ENCODE results near the gene DMD. TPM values are rescaled to one million over a fixed set of nuclear protein-coding genes. Genes with fewer than 3 reads are reported as not detected.

Gene DMD
- total and polyA plus RNA-seq, 7 donors: 2.5 to 260 (median 183) TPM

GRCh38 chrX:33183361-33183760 lies 28.0 kb downstream of the DMD start:
- peak; percentile 73 for DNase-seq
- WGBS, 2 donors: 27 to 49% methylated on average over 4 of the region's 4 CpGs

GRCh38 chrX:33178690-33179089 lies 32.7 kb downstream of the DMD start:
- TF ChIP-seq EP300 (IDR thresholded peaks at IDR 0.05) (no peak), POLR2AphosphoS5 (IDR thresholded peaks at IDR 0.05) (no peak), POLR2A (IDR thresholded peaks at IDR 0.05) (no peak), CTCF (IDR thresholded peaks at IDR 0.05) (no peak)
- H3K27me3 ChIP-seq: no peaks in the 10 kb centered on the region
- intact Hi-C loops (cut with DNase I): no loop called here
- H3K9me3 ChIP-seq: no peaks in the 10 kb centered on the region
- peaks cover 0 to 7% (median 5%) of the 10 kb centered on the region in 4 donors for H3K4me1 ChIP-seq
- H3K4me3 ChIP-seq: no peak overlapping the region
- WGBS, 2 donors: 60 to 75% methylated on average over 1 of the region's 1 CpG
- DNase-seq: no peak
- no peaks in the 10 kb centered on the region for H3K36me3 ChIP-seq
- H3K27ac ChIP-seq: no peak overlapping the region

More at GRCh38 chrX:33183361-33183760, 28.0 kb downstream of the DMD start:
- Histone ChIP-seq H3K27me3 (no peaks in the 10 kb centered on the region), H3K4me3 (no peak overlapping the region), H3K4me1 (peaks cover 0 to 14% (median 8%) of the 10 kb centered on the region in 4 donors), H3K27ac (peak overlapping the region; percentile 35 to 65 (median 52)), H3K36me3 (no peaks in the 10 kb centered on the region), H3K9me3 (no peaks in the 10 kb centered on the region)
- intact Hi-C loops (cut with DNase I): no loop called here
- TF ChIP-seq CTCF (IDR thresholded peaks at IDR 0.05): no peak
- no peak for TF ChIP-seq POLR2A (IDR thresholded peaks at IDR 0.05)
- no peak for TF ChIP-seq POLR2AphosphoS5 (IDR thresholded peaks at IDR 0.05)
- no peak for TF ChIP-seq EP300 (IDR thresholded peaks at IDR 0.05)

GRCh38 chrX:33178218-33178617 lies 33.1 kb downstream of the DMD start:
- H3K36me3 ChIP-seq: no peaks in the 10 kb centered on the region
- WGBS, 2 donors: 90 to 93% methylated on average over 4 of the region's 4 CpGs
- H3K27me3 ChIP-seq: no peaks in the 10 kb centered on the region
- TF ChIP-seq POLR2A (IDR thresholded peaks at IDR 0.05) (no peak), EP300 (IDR thresholded peaks at IDR 0.05) (no peak), POLR2AphosphoS5 (IDR thresholded peaks at IDR 0.05) (no peak), CTCF (IDR thresholded peaks at IDR 0.05) (no peak)
- no peak overlapping the region for H3K27ac ChIP-seq
- intact Hi-C loops (cut with DNase I): no loop called here
- no peaks in the 10 kb centered on the region for H3K9me3 ChIP-seq
- peaks cover 0 to 4% (median under 1%) of the 10 kb centered on the region in 4 donors for H3K4me1 ChIP-seq
- DNase-seq: no peak
- H3K4me3 ChIP-seq: no peak overlapping the region

- H3K36me3 ChIP-seq: no peaks in the 10 kb centered on the region
- no peaks in the 10 kb centered on the region for H3K4me1 ChIP-seq
- WGBS, 2 donors: 88 to 89% methylated on average over 1 of the region's 1 CpG
- DNase-seq: no peak
- intact Hi-C loops (cut with DNase I): no loop called here
- H3K4me3 ChIP-seq: no peak overlapping the region
- no peaks in the 10 kb centered on the region for H3K27me3 ChIP-seq
- no peak overlapping the region for H3K27ac ChIP-seq
- TF ChIP-seq CTCF (IDR thresholded peaks at IDR 0.05) (no peak), EP300 (IDR thresholded peaks at IDR 0.05) (no peak), POLR2AphosphoS5 (IDR thresholded peaks at IDR 0.05) (no peak), POLR2A (IDR thresholded peaks at IDR 0.05) (no peak)
- no peaks in the 10 kb centered on the region for H3K9me3 ChIP-seq
These were observed 36.1 kb downstream of the DMD start for GRCh38 chrX:33175201-33175600.

GRCh38 chrX:33171041-33171440 lies 40.3 kb downstream of the DMD start:
- intact Hi-C loops (cut with DNase I): no loop called here

More at GRCh38 chrX:33171041-33171440, 40.3 kb downstream of the DMD start:
- Histone ChIP-seq H3K36me3 (no peaks in the 10 kb centered on the region), H3K27me3 (no peaks in the 10 kb centered on the region), H3K4me1 (no peaks in the 10 kb centered on the region), H3K9me3 (no peaks in the 10 kb centered on the region), H3K27ac (no peak overlapping the region), H3K4me3 (no peak overlapping the region)
- WGBS, 2 donors: 84% methylated on average over 2 of the region's 2 CpGs
- DNase-seq: no peak
- TF ChIP-seq POLR2A (IDR thresholded peaks at IDR 0.05): no peak
- no peak for TF ChIP-seq EP300 (IDR thresholded peaks at IDR 0.05)
- no peak for TF ChIP-seq CTCF (IDR thresholded peaks at IDR 0.05)
- TF ChIP-seq POLR2AphosphoS5 (IDR thresholded peaks at IDR 0.05): no peak

Data from sigmoid colon (tissue), 7 donors.